MV-4-11 (cell line): ENCODE measurements around the gene STX16.
A peak's percentile ranks its signal among the peaks of the same experiment; 100 is the strongest.
"Not testable (repeated sequence)": the region's sequence is repeated elsewhere in the genome, so short reads cannot be mapped to it uniquely, and the experiment has no call there.

Experiments
- DNase-seq: peaks from one replicate; lab custom pipeline; 2025; lab: John Stamatoyannopoulos, UW

Gene STX16

GRCh38 chr20:58636396-58636982 lies 14.6 kb upstream of the STX16 start:
- DNase-seq, result no peak

- no peak for DNase-seq
Observed at GRCh38 chr20:58636983-58637421, 14.1 kb upstream of the STX16 start.

- no peak for DNase-seq
Observed at GRCh38 chr20:58637466-58638213, 13.4 kb upstream of the STX16 start.

GRCh38 chr20:58638467-58639181 lies 12.5 kb upstream of the STX16 start:
- DNase-seq, result no peak

- DNase-seq, result no peak
Observed at GRCh38 chr20:58639182-58640146, 11.6 kb upstream of the STX16 start.

- peak; percentile 25 for DNase-seq
Observed at GRCh38 chr20:58640446-58640845, 10.6 kb upstream of the STX16 start.

GRCh38 chr20:58642441-58642840 lies 8.6 kb upstream of the STX16 start:
- DNase-seq, result no peak

GRCh38 chr20:58642896-58643295 lies 8.2 kb upstream of the STX16 start:
- DNase-seq, result not testable (repeated sequence)

- DNase-seq, result no peak
Observed at GRCh38 chr20:58645412-58645968, 5.6 kb upstream of the STX16 start.

GRCh38 chr20:58646257-58646656 lies 4.8 kb upstream of the STX16 start:
- no peak for DNase-seq

GRCh38 chr20:58646703-58647102 lies 4.4 kb upstream of the STX16 start:
- DNase-seq, result no peak

- DNase-seq, result peak; percentile 38
Observed at GRCh38 chr20:58647162-58647795, 3.8 kb upstream of the STX16 start.

GRCh38 chr20:58647796-58648501 lies 3.1 kb upstream of the STX16 start:
- no peak for DNase-seq

- DNase-seq, result not testable (repeated sequence)
Observed at GRCh38 chr20:58648502-58648825, 2.6 kb upstream of the STX16 start.

- DNase-seq, result no peak
Observed at GRCh38 chr20:58649288-58650180, 1.5 kb upstream of the STX16 start.

GRCh38 chr20:58650181-58650775 lies 805 bp upstream of the STX16 start:
- peak; percentile 41 for DNase-seq

- DNase-seq, result no peak
Observed at GRCh38 chr20:58651559-58651945, 469 bp downstream of the STX16 start.

GRCh38 chr20:58651946-58652605 lies 993 bp downstream of the STX16 start:
- peak; percentile 71 for DNase-seq
